Peyer's patch (tissue), 4 donors: ENCODE results near the gene CPT1B.

ENCODE experiments used
- CTCF ChIP-seq, 6 experiments: fragments of 450-650 bp in 4 of 6; fragments of 200-600 bp in 2 of 6; sonication (generic) in 1 of 6; IDR thresholded peaks; one replicate each; pipeline ENCODE4 v1.5.1; 2017 to 2019; ENCODE audit warnings: antibody characterized with exemption in 6 of 6, mild to moderate bottlenecking in 3 of 6, moderate library complexity in 1 of 6
- POLR2A ChIP-seq, 2 donors: fragments of 450-650 bp; IDR thresholded peaks; one replicate each; pipeline ENCODE4 v1.5.1; 2017; ENCODE audit warnings: antibody characterized with exemption in 2 of 2, mild to moderate bottlenecking in 2 of 2, moderate library complexity in 2 of 2

- TF ChIP-seq CTCF (IDR thresholded peaks at IDR 0.05), result no peak
- TF ChIP-seq POLR2A (IDR thresholded peaks at IDR 0.05), result no peak
These were observed 27.0 kb downstream of the CPT1B start for GRCh38 chr22:50551160-50551752.
